A549 (cell line): ENCODE measurements around the gene USH1C. TPM values are rescaled to one million over a fixed set of nuclear protein-coding genes. Genes with fewer than 3 reads are reported as not detected.

Source experiments
- ATAC-seq, 2 experiments: fragments of 200-7000 bp in 1 of 2; fragments of >200 bp in 1 of 2; cut with Nextera tagmentation in 1 of 2; cut with Tn5 transposase in 1 of 2; 3 replicates each; pipeline versions ENCODE4 v1.8.0 to v1.9.1; 2018 to 2020; ENCODE audit warnings: mild to moderate bottlenecking in 1 of 2, moderate library complexity in 1 of 2
- CTCF ChIA-PET: fragments of 300-600 bp; sonication (Branson Sonifier 250); formaldehyde crosslinking; extraction: SDS; loops from one replicate; lab custom pipeline; 2021; ENCODE audit warnings: antibody characterized with exemption, inconsistent platforms; lab: Yijun Ruan, JAX
- POLR2A ChIA-PET: fragments of 350-600 bp; formaldehyde crosslinking; extraction: SDS; loops from one replicate; lab custom pipeline; 2021; ENCODE audit warnings: antibody characterized with exemption, inconsistent platforms; lab: Yijun Ruan, JAX
- DNase-seq, 2 experiments: peaks; one replicate each; pipeline versions ENCODE4 v3.0.0 to v3.0.0-alpha.2; 2011 to 2016; ENCODE audit warnings: low read depth in 1 of 2, low spot score in 1 of 2
- FAIRE-seq: peaks from 2 replicates; lab custom pipeline; 2011; peaks lifted over from hg19 to GRCh38; lab: Jason Lieb, UNC
- H3K27ac ChIP-seq, 2 experiments: fragments of >200 bp; sonication (Bioruptor Twin); formaldehyde crosslinking; 3 replicates each; pipeline ENCODE4 v1.5.1; 2016 to 2017
- H3K4me1 ChIP-seq: fragments of >200 bp; sonication (Bioruptor Twin); formaldehyde crosslinking; 3 replicates; pipeline ENCODE4 v1.6.1; 2016
- H3K4me2 ChIP-seq: fragments of >200 bp; sonication (Bioruptor Twin); formaldehyde crosslinking; 3 replicates; pipeline ENCODE4 v1.6.1; 2016
- H3K4me3 ChIP-seq: fragments of >200 bp; sonication (Bioruptor Twin); formaldehyde crosslinking; 3 replicates; pipeline ENCODE4 v1.5.1; 2016
- H3K9me3 ChIP-seq: fragments of >200 bp; sonication (Bioruptor Twin); formaldehyde crosslinking; 3 replicates; pipeline ENCODE4 v1.6.1; 2016
- BHLHE40 ChIP-seq: IDR thresholded peaks from 2 replicates; pipeline ENCODE4 v1.6.1; 2012; ENCODE audit warnings: low read depth, low read length, inconsistent platforms
- CBX2 ChIP-seq: fragments of 200-600 bp; sonication (generic); IDR thresholded peaks from 2 replicates; pipeline ENCODE4 v1.6.1; 2016; ENCODE audit warnings: low read depth, mild to moderate bottlenecking, borderline replicate concordance
- CEBPB ChIP-seq, 2 experiments: fragments of >200 bp in 1 of 2; sonication (Bioruptor Twin) in 1 of 2; formaldehyde crosslinking in 1 of 2; IDR thresholded peaks; 2 replicates each; pipeline ENCODE4 v1.6.1; 2012 to 2016
- CHD2 ChIP-seq: fragments of 150-350 bp; IDR thresholded peaks from 2 replicates; pipeline ENCODE4 v1.6.1; 2014; ENCODE audit warnings: low read length; ENCODE audit not compliant: partially characterized antibody
- CHD4 ChIP-seq: fragments of 200-600 bp; sonication (generic); IDR thresholded peaks from 2 replicates; pipeline ENCODE4 v1.6.1; 2016; ENCODE audit warnings: antibody characterized with exemption, mild to moderate bottlenecking, borderline replicate concordance
- EHMT2 ChIP-seq: fragments of 200-600 bp; sonication (generic); IDR thresholded peaks from 2 replicates; pipeline ENCODE4 v1.6.1; 2016; ENCODE audit warnings: antibody characterized with exemption, low read depth, mild to moderate bottlenecking, moderate library complexity
- ESRRA ChIP-seq: fragments of 150-350 bp; IDR thresholded peaks from 2 replicates; pipeline ENCODE4 v1.6.1; 2014; ENCODE audit warnings: mild to moderate bottlenecking, low read length, borderline replicate concordance
- FOXS1 ChIP-seq: fragments of 250-450 bp; sonication (Bioruptor Pico); IDR thresholded peaks from 2 replicates; pipeline ENCODE4 v1.5.0; 2020; ENCODE audit warnings: mild to moderate bottlenecking, moderate library complexity
- GATA3 ChIP-seq: IDR thresholded peaks from 2 replicates; pipeline ENCODE4 v1.6.1; 2012; ENCODE audit warnings: borderline replicate concordance
- HDAC2 ChIP-seq: fragments of 200-600 bp; sonication (generic); IDR thresholded peaks from 2 replicates; pipeline ENCODE4 v1.6.1; 2016
- HEYL ChIP-seq: fragments of 250-450 bp; sonication (Bioruptor Pico); IDR thresholded peaks from 2 replicates; pipeline ENCODE4 v1.8.0; 2021; ENCODE audit warnings: mild to moderate bottlenecking, moderate library complexity
- HOXA7 ChIP-seq: fragments of 250-450 bp; sonication (Bioruptor Pico); IDR thresholded peaks from 2 replicates; pipeline ENCODE4 v1.5.0; 2020; ENCODE audit warnings: mild to moderate bottlenecking, moderate library complexity
- HOXB13 ChIP-seq: fragments of 250-450 bp; sonication (Bioruptor Pico); IDR thresholded peaks from 2 replicates; pipeline ENCODE4 v1.5.0; 2020; ENCODE audit warnings: low read depth, mild to moderate bottlenecking, moderate library complexity
- JUN ChIP-seq, 2 experiments: fragments of >200 bp; sonication (Bioruptor Twin); formaldehyde crosslinking; IDR thresholded peaks; 2 replicates in 1 of 2; 3 replicates in 1 of 2; pipeline ENCODE4 v1.6.1; 2016 to 2017
- KDM1A ChIP-seq: fragments of 200-600 bp; sonication (generic); IDR thresholded peaks from 2 replicates; pipeline ENCODE4 v1.6.1; 2016; ENCODE audit warnings: low read depth, mild to moderate bottlenecking
- MAFK ChIP-seq: fragments of 450-650 bp; IDR thresholded peaks from 2 replicates; pipeline ENCODE4 v1.6.1; 2014; ENCODE audit not compliant: partially characterized antibody
- NPAS2 ChIP-seq: fragments of 250-450 bp; sonication (Bioruptor Pico); IDR thresholded peaks from 2 replicates; pipeline ENCODE4 v1.8.0; 2022; ENCODE audit warnings: mild to moderate bottlenecking, moderate library complexity, borderline replicate concordance
- RAD21 ChIP-seq, 2 experiments: fragments of >200 bp in 1 of 2; sonication (Bioruptor Twin) in 1 of 2; formaldehyde crosslinking in 1 of 2; IDR thresholded peaks in 1 of 2; conservative IDR thresholded peaks in 1 of 2; 2 replicates in 1 of 2; 3 replicates in 1 of 2; pipeline ENCODE4 v1.6.1; 2012 to 2018; ENCODE audit warnings: inconsistent platforms in 1 of 2
- RCOR1 ChIP-seq: fragments of 150-350 bp; IDR thresholded peaks from 2 replicates; pipeline ENCODE4 v1.6.1; 2014; ENCODE audit warnings: antibody characterized with exemption, low read length, low read depth
- SMC3 ChIP-seq: fragments of >200 bp; sonication (Bioruptor Twin); formaldehyde crosslinking; IDR thresholded peaks from 3 replicates; pipeline ENCODE4 v1.6.1; 2018; ENCODE audit warnings: inconsistent platforms
- ZC3H11A ChIP-seq: fragments of 450-650 bp; IDR thresholded peaks from 2 replicates; pipeline ENCODE4 v1.6.1; 2014; ENCODE audit warnings: antibody characterized with exemption, mild to moderate bottlenecking
- ZFP36 ChIP-seq: fragments of 450-650 bp; IDR thresholded peaks from 2 replicates; pipeline ENCODE4 v1.6.1; 2014; ENCODE audit warnings: borderline replicate concordance; ENCODE audit not compliant: partially characterized antibody
- WGBS: methylation state at CpG from one replicate; pipeline ENCODE4 v1.1.6; 2017; ENCODE audit errors: missing lambda C conversion rate; 5-methylcytosine and 5-hydroxymethylcytosine counted together
- polyA plus RNA-seq, 4 experiments: library from polyadenylated mRNA; depleted of rRNA in 3 of 4; stranded (reverse); fragments of >200 nt; fragmentation: RNase III in 1 of 4; extraction: RNeasy Plus Mini Kit Qiagen cat#74134 plus additional on column Dnase treatment in 1 of 4; gene quantifications; 2 replicates in 3 of 4; 3 replicates in 1 of 4; pipeline ENCODE4 v1.2.3, GENCODE V29; 2011 to 2017
- TF ChIP-seq, protein P1 (sequence below): IDR thresholded peaks from 2 replicates; pipeline ENCODE4 v1.6.1; 2012
- TF ChIP-seq, protein P2 (sequence below): IDR thresholded peaks from 2 replicates; pipeline ENCODE4 v1.6.1; 2012; ENCODE audit warnings: low read depth, borderline replicate concordance
- TF ChIP-seq, protein P3 (sequence below): fragments of >200 bp; sonication (Bioruptor Twin); formaldehyde crosslinking; IDR thresholded peaks from 2 replicates; pipeline ENCODE4 v1.6.1; 2016
- TF ChIP-seq, protein P4 (sequence below): fragments of 250-450 bp; sonication (Bioruptor Pico); IDR thresholded peaks from 2 replicates; pipeline ENCODE4 v1.5.0; 2021; ENCODE audit warnings: mild to moderate bottlenecking, moderate library complexity, borderline replicate concordance
- TF ChIP-seq, protein P5 (sequence below): fragments of 450-650 bp; IDR thresholded peaks from 2 replicates; pipeline ENCODE4 v1.6.1; 2014; ENCODE audit warnings: antibody characterized with exemption
- TF ChIP-seq, protein P6 (sequence below): fragments of >200 bp; sonication (Bioruptor Twin); formaldehyde crosslinking; IDR thresholded peaks from 3 replicates; pipeline ENCODE4 v1.6.1; 2016

The USH1C gene
- polyA plus RNA-seq, 2 of the 4 experiments (the other 2 are of a cell fraction): 3.2 to 8.6 TPM

DNA sequence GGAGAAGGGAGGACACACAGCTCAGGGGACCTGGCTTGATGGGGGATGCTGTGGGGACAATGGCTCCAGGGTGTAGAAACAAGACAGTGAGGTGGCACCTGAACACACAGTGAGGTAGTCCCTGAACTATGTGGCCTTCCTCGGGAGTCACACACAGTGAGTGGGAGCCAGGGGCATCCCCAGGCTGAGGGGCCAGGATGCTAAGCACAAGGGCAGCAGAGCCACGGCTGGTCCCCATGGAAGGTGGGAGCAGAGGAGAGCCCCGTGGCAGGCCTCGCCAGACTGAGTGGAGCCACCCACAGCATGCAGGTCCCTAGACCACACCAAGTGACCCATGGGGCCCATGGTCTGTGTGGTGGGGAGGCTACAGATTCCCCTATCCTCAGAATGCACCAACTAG is 41.6 kb downstream of the USH1C start:
- DNase-seq (no peak), ATAC-seq (no peak), FAIRE-seq (no peak)
- POLR2A ChIA-PET: no interaction called here
- no peaks in the 10 kb centered on the region for H3K4me1 ChIP-seq
- WGBS: 50% methylated on average over 2 of the region's 4 CpGs
- H3K4me2 ChIP-seq: no peak overlapping the region
- CTCF ChIA-PET: interaction anchor here (0.6 to 45.8 kb wide), 6 partner anchors 9 to 279 kb away, joined by 3 to 1119 read pairs (median 66); partner anchors contain the start of gene KCNJ11
- TF ChIP-seq JUN (IDR thresholded peaks at IDR 0.05) (no peak), FOXS1 (CRISPR knock-in tag) (no peak), ZC3H11A (no peak), HOXA7 (no peak), CHD2 (no peak), BHLHE40 (no peak), ESRRA (no peak), ZFP36 (no peak), CBX2 (no peak), RAD21 (conservative IDR thresholded peaks at IDR 0.05 in 1 of 2, IDR thresholded peaks at IDR 0.05 in 1 of 2) (no peak), CHD4 (no peak)
- TF ChIP-seq, protein P1, sequence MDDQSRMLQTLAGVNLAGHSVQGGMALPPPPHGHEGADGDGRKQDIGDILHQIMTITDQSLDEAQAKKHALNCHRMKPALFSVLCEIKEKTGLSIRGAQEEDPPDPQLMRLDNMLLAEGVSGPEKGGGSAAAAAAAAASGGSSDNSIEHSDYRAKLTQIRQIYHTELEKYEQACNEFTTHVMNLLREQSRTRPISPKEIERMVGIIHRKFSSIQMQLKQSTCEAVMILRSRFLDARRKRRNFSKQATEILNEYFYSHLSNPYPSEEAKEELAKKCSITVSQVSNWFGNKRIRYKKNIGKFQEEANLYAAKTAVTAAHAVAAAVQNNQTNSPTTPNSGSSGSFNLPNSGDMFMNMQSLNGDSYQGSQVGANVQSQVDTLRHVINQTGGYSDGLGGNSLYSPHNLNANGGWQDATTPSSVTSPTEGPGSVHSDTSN: no peak
- TF ChIP-seq, protein P2, sequence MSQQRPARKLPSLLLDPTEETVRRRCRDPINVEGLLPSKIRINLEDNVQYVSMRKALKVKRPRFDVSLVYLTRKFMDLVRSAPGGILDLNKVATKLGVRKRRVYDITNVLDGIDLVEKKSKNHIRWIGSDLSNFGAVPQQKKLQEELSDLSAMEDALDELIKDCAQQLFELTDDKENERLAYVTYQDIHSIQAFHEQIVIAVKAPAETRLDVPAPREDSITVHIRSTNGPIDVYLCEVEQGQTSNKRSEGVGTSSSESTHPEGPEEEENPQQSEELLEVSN: no peak
- no peak overlapping the region for H3K27ac ChIP-seq
- H3K9me3 ChIP-seq: no peaks in the 10 kb centered on the region
- no peak overlapping the region for H3K4me3 ChIP-seq

DNA sequence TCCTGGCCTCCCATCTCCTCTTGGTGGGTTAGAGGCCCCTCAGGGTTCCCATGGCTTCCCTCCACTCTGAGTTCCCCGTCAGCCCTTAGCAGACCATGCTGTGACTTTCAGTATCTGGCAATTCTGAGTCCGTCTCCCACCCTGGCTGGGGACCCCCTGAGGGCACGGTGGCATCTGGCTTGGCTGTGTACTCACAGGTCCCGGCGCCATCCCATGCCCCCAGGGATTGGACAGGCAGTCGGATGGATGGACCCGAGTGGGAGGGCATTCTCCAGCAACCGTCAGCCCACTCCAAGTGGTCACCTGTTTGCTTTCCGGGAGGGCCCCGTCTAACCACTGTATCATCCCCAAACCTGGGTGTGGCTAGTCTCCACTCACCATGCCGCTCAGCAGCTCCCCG is 43.5 kb downstream of the USH1C start:
- ATAC-seq: no peak
- no peak overlapping the region for H3K4me2 ChIP-seq
- H3K4me3 ChIP-seq: no peak overlapping the region
- POLR2A ChIA-PET: no interaction called here
- H3K27ac ChIP-seq: no peak overlapping the region
- TF ChIP-seq NPAS2 (CRISPR knock-in tag) (no peak), MAFK (no peak), HEYL (no peak), HOXB13 (CRISPR knock-in tag) (no peak), CEBPB (IDR thresholded peaks at IDR 0.05) (no peak), JUN (IDR thresholded peaks at IDR 0.05) (no peak), CHD4 (no peak), RAD21 (conservative IDR thresholded peaks at IDR 0.05 in 1 of 2, IDR thresholded peaks at IDR 0.05 in 1 of 2) (no peak), RCOR1 (no peak), KDM1A (no peak), SMC3 (no peak), EHMT2 (no peak), HDAC2 (no peak), GATA3 (no peak), HOXA7 (no peak)
- TF ChIP-seq, protein P3, sequence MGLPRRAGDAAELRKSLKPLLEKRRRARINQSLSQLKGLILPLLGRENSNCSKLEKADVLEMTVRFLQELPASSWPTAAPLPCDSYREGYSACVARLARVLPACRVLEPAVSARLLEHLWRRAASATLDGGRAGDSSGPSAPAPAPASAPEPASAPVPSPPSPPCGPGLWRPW: no peak
- TF ChIP-seq, protein P4, sequence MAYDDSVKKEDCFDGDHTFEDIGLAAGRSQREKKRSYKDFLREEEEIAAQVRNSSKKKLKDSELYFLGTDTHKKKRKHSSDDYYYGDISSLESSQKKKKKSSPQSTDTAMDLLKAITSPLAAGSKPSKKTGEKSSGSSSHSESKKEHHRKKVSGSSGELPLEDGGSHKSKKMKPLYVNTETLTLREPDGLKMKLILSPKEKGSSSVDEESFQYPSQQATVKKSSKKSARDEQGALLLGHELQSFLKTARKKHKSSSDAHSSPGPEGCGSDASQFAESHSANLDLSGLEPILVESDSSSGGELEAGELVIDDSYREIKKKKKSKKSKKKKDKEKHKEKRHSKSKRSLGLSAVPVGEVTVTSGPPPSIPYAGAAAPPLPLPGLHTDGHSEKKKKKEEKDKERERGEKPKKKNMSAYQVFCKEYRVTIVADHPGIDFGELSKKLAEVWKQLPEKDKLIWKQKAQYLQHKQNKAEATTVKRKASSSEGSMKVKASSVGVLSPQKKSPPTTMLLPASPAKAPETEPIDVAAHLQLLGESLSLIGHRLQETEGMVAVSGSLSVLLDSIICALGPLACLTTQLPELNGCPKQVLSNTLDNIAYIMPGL: no peak
- TF ChIP-seq, protein P5, sequence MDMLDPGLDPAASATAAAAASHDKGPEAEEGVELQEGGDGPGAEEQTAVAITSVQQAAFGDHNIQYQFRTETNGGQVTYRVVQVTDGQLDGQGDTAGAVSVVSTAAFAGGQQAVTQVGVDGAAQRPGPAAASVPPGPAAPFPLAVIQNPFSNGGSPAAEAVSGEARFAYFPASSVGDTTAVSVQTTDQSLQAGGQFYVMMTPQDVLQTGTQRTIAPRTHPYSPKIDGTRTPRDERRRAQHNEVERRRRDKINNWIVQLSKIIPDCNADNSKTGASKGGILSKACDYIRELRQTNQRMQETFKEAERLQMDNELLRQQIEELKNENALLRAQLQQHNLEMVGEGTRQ: no peak
- TF ChIP-seq, protein P6, sequence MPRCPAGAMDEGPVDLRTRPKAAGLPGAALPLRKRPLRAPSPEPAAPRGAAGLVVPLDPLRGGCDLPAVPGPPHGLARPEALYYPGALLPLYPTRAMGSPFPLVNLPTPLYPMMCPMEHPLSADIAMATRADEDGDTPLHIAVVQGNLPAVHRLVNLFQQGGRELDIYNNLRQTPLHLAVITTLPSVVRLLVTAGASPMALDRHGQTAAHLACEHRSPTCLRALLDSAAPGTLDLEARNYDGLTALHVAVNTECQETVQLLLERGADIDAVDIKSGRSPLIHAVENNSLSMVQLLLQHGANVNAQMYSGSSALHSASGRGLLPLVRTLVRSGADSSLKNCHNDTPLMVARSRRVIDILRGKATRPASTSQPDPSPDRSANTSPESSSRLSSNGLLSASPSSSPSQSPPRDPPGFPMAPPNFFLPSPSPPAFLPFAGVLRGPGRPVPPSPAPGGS: no peak
- TF ChIP-seq, all 56 proteins: peak for 0
- Histone ChIP-seq H3K4me1 (no peaks in the 10 kb centered on the region), H3K9me3 (no peaks in the 10 kb centered on the region)
- 67% methylated on average over 10 of the region's 12 CpGs for WGBS
- FAIRE-seq: no peak
- DNase-seq: no peak
- CTCF ChIA-PET: interaction anchor here (1.1 to 45.8 kb wide), 3 partner anchors 9 to 116 kb away, joined by 4 to 1119 read pairs (median 281); partner anchors contain the start of gene KCNJ11
